Mesodermal cell (in vitro differentiated cells): ENCODE data around the gene LRRC72.
A peak's percentile ranks its signal among the peaks of the same experiment; 100 is the strongest.
"Not testable (repeated sequence)": the region's sequence is repeated elsewhere in the genome, so short reads cannot be mapped to it uniquely, and the experiment has no call there.

Source experiments
- H3K27ac ChIP-seq: 2 replicates; pipeline ENCODE4 v1.7.0; 2013; ENCODE audit warnings: mild to moderate bottlenecking, low read depth, low read length, moderate library complexity; ENCODE audit not compliant: severe bottlenecking
- H3K36me3 ChIP-seq: 2 replicates; pipeline ENCODE4 v1.7.1; 2013; ENCODE audit warnings: mild to moderate bottlenecking, low read length, moderate library complexity; ENCODE audit not compliant: control insufficient read depth, insufficient read depth
- H3K4me1 ChIP-seq: one replicate; pipeline ENCODE4 v1.7.1; 2013; ENCODE audit warnings: mild to moderate bottlenecking, low read length; ENCODE audit not compliant: insufficient read depth, control insufficient read depth, poor library complexity, severe bottlenecking
- H3K4me3 ChIP-seq: 2 replicates; pipeline ENCODE4 v1.7.0; 2013; ENCODE audit warnings: low read length, control low read depth, mild to moderate bottlenecking; ENCODE audit not compliant: insufficient read depth, poor library complexity, severe bottlenecking; ENCODE audit errors: extremely low read depth
- H3K9me3 ChIP-seq: 2 replicates; pipeline ENCODE4 v1.7.1; 2013; ENCODE audit warnings: mild to moderate bottlenecking, low read length, moderate library complexity; ENCODE audit not compliant: control insufficient read depth
- WGBS, 2 experiments: methylation state at CpG; one replicate each; pipeline ENCODE4 v1.1.5; 2013; ENCODE audit warnings: missing lambda C conversion rate in 2 of 2; ENCODE audit not compliant: insufficient coverage in 2 of 2; 5-methylcytosine and 5-hydroxymethylcytosine counted together

The LRRC72 gene

DNA sequence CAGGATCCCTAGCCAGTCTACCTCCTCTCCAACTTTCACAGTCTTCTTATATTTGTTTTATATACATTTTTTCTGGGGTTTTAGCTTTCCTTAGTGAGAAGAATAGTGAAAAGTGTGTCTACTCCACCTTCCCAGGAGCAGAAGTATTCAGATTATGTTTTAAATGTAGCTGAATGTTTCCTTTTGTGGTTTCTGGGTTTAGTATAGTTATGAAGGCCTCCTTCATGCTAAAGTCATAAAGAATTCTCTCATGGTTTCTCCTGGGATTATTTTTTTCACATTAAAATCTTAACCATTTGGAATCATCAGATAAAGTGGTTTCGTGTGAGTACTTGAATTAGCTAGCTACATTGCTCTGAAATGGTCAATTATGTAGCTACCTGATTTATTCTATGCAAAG, 68.1 kb downstream of the LRRC72 start:
- H3K4me3 ChIP-seq, result no peak overlapping the region
- no CpG with 5 or more reads among the region's 1 CpG for WGBS, 2 experiments
- H3K9me3 ChIP-seq, result no peaks in the 10 kb centered on the region
- peaks cover 10% of the 10 kb centered on the region for H3K4me1 ChIP-seq
- peaks cover 7% of the 10 kb centered on the region for H3K36me3 ChIP-seq
- no peak overlapping the region for H3K27ac ChIP-seq

GRCh38 chr7:16595596-16595995, 69.0 kb downstream of the LRRC72 start:
- not testable (repeated sequence) for H3K4me1 ChIP-seq, H3K4me3 ChIP-seq, H3K9me3 ChIP-seq
- 0 to 75% methylated on average over 1 to 4 of the region's 4 CpGs for WGBS, 2 experiments
- Histone ChIP-seq H3K27ac (peak overlapping the region; percentile 41), H3K36me3 (peaks cover 16% of the 10 kb centered on the region)

DNA sequence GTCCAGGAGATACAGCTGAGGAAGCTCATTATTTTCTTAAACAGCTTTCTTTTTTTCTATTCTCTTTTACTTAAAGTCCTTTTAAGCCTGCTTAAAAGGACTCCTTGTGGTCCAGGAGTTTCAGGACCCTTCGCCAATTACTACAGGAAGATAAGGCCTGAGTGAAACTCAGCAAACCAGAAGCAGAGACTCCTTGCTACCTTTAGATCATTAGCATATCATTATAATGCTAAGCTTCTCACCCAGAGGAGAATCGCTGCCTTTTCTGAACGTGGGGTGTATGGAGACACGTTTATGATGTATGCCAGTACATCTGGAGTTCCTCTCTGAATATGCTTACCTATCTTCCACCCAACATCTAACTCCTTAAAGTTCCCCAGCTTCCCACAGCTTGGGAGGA, 71.4 kb downstream of the LRRC72 start:
- Histone ChIP-seq H3K4me3 (no peak overlapping the region), H3K4me1 (peaks cover 6% of the 10 kb centered on the region), H3K9me3 (no peaks in the 10 kb centered on the region), H3K36me3 (peaks cover 38% of the 10 kb centered on the region), H3K27ac (no peak overlapping the region)
- 100% methylated on average over 1 of the region's 4 CpGs; no CpG with 5 or more reads in 1 of the 2 experiments for WGBS, 2 experiments

DNA sequence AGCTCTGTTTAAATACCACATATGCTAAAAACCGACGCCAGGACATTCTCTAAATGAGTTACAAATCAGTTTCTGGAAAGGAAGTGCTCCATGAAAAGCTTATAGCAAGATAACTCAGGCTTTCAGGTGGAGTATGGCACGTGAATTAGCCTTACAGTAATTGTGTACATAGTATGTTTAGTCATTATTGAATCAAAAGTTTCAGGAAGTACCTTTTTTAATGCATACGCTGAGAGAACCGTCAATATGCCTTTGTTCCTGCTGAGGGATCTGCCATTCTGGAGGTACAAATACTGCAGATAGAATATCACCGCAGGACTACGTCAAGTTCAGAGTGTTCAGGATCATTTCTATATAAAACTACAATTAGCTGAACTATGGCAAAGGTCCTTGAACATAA, 73.2 kb downstream of the LRRC72 start:
- Histone ChIP-seq H3K4me3 (no peak overlapping the region), H3K9me3 (no peaks in the 10 kb centered on the region), H3K27ac (no peak overlapping the region), H3K36me3 (peaks cover 52% of the 10 kb centered on the region), H3K4me1 (no peaks in the 10 kb centered on the region)
- WGBS, 2 experiments, result 93 to 96% methylated on average over 7 of the region's 7 CpGs

GRCh38 chr7:16603633-16604032, 77.0 kb downstream of the LRRC72 start:
- Histone ChIP-seq H3K4me3 (no peak overlapping the region), H3K36me3 (peaks cover 69% of the 10 kb centered on the region)

GRCh38 chr7:16604054-16604453, 77.4 kb downstream of the LRRC72 start:
- Histone ChIP-seq H3K4me3 (no peak overlapping the region), H3K9me3 (no peaks in the 10 kb centered on the region), H3K36me3 (peaks cover 73% of the 10 kb centered on the region), H3K4me1 (no peaks in the 10 kb centered on the region), H3K27ac (no peak overlapping the region)
- WGBS, 2 experiments, result 87% methylated on average over 3 of the region's 3 CpGs; no CpG with 5 or more reads in 1 of the 2 experiments

More at GRCh38 chr7:16603633-16604032, 77.0 kb downstream of the LRRC72 start:
- H3K9me3 ChIP-seq, result no peaks in the 10 kb centered on the region
- H3K27ac ChIP-seq, result no peak overlapping the region
- no peaks in the 10 kb centered on the region for H3K4me1 ChIP-seq

GRCh38 chr7:16606704-16607103, 80.1 kb downstream of the LRRC72 start:
- peaks cover 60% of the 10 kb centered on the region for H3K36me3 ChIP-seq
- WGBS, 2 experiments, result 85 to 90% methylated on average over 2 to 3 of the region's 3 CpGs

DNA sequence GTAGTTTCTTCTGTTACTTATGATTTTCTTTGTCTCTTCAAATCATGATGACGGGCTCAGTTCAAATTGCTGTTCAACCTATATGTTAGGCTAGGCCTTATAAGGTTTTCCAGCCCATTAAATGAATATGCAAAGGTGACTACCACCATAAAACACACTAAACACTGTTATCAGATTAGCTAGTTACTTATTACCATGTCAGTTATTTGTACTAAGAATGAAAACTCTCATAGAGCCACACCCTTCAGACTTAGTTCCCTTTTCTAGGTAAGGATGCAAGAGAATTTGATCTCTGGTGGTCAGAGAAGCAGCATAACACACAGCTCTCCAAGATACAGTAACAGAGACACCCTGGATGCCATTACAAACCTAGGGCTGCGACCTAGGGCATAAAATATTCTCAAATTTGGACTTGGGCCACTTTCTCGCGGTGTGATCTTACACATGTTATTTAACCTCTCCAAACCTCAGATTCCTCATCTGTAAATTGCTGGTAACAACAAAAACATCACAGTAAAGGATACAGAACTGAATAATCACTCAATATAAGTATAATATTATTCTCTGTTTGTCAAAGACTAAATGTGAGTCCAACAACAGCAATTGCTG, 83.3 kb downstream of the LRRC72 start:
- Histone ChIP-seq H3K4me1 (no peaks in the 10 kb centered on the region), H3K36me3 (peaks cover 39% of the 10 kb centered on the region), H3K4me3 (no peak overlapping the region), H3K9me3 (no peaks in the 10 kb centered on the region), H3K27ac (no peak overlapping the region)
- 83 to 96% methylated on average over 1 to 4 of the region's 4 CpGs for WGBS, 2 experiments

More at GRCh38 chr7:16606704-16607103, 80.1 kb downstream of the LRRC72 start:
- Histone ChIP-seq H3K4me3 (no peak overlapping the region), H3K9me3 (no peaks in the 10 kb centered on the region), H3K4me1 (no peaks in the 10 kb centered on the region), H3K27ac (no peak overlapping the region)

DNA sequence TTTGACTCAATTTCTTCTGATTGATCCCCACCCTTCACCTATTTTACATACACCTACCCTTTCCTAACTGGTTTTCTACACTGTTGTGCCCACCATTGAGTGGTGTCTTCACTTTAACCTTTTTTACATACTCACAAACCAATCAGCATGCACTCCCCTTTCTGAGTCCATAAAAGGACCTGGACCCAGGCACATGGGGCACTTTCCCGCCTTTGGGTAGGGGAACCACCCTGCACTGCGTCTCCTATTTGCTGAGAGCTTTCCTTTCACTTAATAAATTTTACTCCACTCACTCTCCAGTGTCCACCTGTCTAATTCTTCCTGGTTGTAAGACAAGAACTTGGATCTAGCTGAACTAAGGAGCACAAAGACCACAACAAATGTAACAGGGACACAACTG, 85.1 kb downstream of the LRRC72 start:
- no peak overlapping the region for H3K27ac ChIP-seq
- peaks cover 39% of the 10 kb centered on the region for H3K36me3 ChIP-seq
- H3K4me3 ChIP-seq, result no peak overlapping the region
- no peaks in the 10 kb centered on the region for H3K4me1 ChIP-seq
- 86 to 100% methylated on average over 2 of the region's 2 CpGs for WGBS, 2 experiments
- H3K9me3 ChIP-seq, result no peaks in the 10 kb centered on the region

DNA sequence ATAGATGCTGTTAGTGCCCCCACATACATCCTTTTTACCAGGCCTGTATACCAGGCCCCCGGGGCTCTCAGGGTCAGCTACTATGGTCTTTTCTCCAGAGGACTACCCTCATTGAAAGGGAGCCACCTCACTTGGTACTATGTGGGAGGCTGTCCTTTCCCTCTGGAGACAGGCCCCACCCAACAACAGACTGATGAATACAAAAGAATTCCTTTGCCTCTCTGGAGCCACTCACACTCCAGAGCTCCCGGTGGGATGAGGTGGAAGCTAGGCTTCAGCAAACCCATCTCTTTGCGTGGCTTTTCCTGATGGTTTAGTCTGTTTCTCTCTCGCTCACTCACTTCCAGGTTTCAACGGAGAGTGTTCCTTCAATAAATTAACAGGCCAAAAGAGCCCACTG, 88.6 kb downstream of the LRRC72 start:
- peaks cover 28% of the 10 kb centered on the region for H3K36me3 ChIP-seq
- H3K9me3 ChIP-seq, result no peaks in the 10 kb centered on the region
- H3K4me3 ChIP-seq, result no peak overlapping the region
- H3K27ac ChIP-seq, result no peak overlapping the region
- WGBS, 2 experiments, result 63 to 65% methylated on average over 4 of the region's 5 CpGs
- no peaks in the 10 kb centered on the region for H3K4me1 ChIP-seq

DNA sequence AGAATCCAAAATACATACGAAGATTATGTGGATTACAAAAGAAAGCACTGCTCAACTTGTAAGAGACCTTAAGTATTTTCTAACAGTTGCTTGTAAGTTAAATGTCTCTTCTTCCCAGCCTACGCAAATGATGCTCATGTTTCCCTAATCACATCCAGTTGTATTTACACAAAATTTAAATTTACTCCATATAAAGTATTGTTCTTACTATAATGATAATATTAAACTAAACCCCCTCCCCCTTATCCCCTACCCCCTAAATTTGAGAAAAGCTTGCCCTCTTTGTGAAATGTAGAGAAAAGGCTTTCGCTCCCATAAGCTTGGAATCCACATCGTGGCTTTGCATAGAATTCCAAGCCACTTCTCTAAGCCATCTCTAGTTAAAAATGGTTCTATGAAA, 89.5 kb downstream of the LRRC72 start:
- no peak overlapping the region for H3K27ac ChIP-seq
- no peak overlapping the region for H3K4me3 ChIP-seq
- H3K4me1 ChIP-seq, result no peaks in the 10 kb centered on the region
- WGBS, 2 experiments, result 80% methylated on average over 1 to 2 of the region's 4 CpGs
- H3K9me3 ChIP-seq, result no peaks in the 10 kb centered on the region
- H3K36me3 ChIP-seq, result peaks cover 31% of the 10 kb centered on the region
